HEK293 (cell line): Measurements from ENCODE around the gene GADD45GIP1.
"Not testable (repeated sequence)": the region's sequence is repeated elsewhere in the genome, so short reads cannot be mapped to it uniquely, and the experiment has no call there.

ENCODE experiments used
- HOXD13 ChIP-seq: sonication (generic); formaldehyde crosslinking; IDR thresholded peaks from 2 replicates; pipeline ENCODE4 v1.8.0; 2022; ENCODE audit warnings: missing genetic modification reagents, borderline replicate concordance
- SP2 ChIP-seq: fragments of 450-650 bp; formaldehyde crosslinking; IDR thresholded peaks from 2 replicates; pipeline ENCODE4 v1.5.1; 2016; ENCODE audit warnings: missing biosample characterization, missing genetic modification characterization
- YY1 ChIP-seq: fragments of 450-650 bp; formaldehyde crosslinking; IDR thresholded peaks from 2 replicates; pipeline ENCODE4 v1.5.1; 2018; ENCODE audit warnings: missing biosample characterization, missing genetic modification characterization
- ZNF112 ChIP-seq: fragments of 450-650 bp; formaldehyde crosslinking; IDR thresholded peaks from 2 replicates; pipeline ENCODE4 v1.5.0; 2017; ENCODE audit warnings: missing biosample characterization, missing genetic modification characterization
- ZNF121 ChIP-seq: fragments of 450-650 bp; formaldehyde crosslinking; IDR thresholded peaks from 2 replicates; pipeline ENCODE4 v1.5.1; 2016; ENCODE audit warnings: missing biosample characterization, missing genetic modification characterization
- ZNF366 ChIP-seq: fragments of 450-650 bp; formaldehyde crosslinking; conservative IDR thresholded peaks from 2 replicates; pipeline ENCODE4 v1.5.1; 2016; ENCODE audit warnings: missing biosample characterization, missing genetic modification characterization
- ZNF707 ChIP-seq: fragments of 450-650 bp; formaldehyde crosslinking; IDR thresholded peaks from 2 replicates; pipeline ENCODE4 v1.5.1; 2016; ENCODE audit warnings: missing biosample characterization, missing genetic modification characterization
- TF ChIP-seq, protein P1 (sequence below): fragments of 450-650 bp; formaldehyde crosslinking; IDR thresholded peaks from 2 replicates; pipeline ENCODE4 v1.5.1; 2016; ENCODE audit warnings: missing biosample characterization, missing genetic modification characterization

DNA sequence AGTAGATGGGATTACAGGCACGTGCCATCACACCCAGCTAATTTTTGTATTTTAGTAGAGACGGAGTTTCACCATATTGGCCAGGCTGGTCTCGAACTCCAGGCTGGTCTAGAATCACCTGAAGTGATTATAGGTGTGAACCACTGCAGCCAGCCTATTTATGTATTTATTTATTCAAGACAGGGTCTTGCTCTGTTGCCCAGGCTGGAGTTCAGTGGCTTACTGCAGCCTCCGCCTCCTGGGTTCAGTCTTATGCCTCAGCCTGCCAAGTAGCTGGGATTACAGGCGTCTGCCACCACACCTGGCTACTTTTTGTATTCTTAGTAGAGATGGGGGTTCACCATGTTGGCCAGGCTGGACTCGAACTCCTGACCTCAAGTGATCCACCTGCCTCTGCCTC lies 5.0 kb downstream of the GADD45GIP1 start:
- TF ChIP-seq HOXD13 (CRISPR knock-in tag); ZNF707 (tag by site-specific recombination); ZNF366 (tag by site-specific recombination); SP2 (tag by site-specific recombination); YY1 (tag by site-specific recombination); ZNF112 (tag by site-specific recombination): not testable (repeated sequence)
- TF ChIP-seq ZNF121 (tag by site-specific recombination) = peak; percentile 97
- TF ChIP-seq, protein P1, sequence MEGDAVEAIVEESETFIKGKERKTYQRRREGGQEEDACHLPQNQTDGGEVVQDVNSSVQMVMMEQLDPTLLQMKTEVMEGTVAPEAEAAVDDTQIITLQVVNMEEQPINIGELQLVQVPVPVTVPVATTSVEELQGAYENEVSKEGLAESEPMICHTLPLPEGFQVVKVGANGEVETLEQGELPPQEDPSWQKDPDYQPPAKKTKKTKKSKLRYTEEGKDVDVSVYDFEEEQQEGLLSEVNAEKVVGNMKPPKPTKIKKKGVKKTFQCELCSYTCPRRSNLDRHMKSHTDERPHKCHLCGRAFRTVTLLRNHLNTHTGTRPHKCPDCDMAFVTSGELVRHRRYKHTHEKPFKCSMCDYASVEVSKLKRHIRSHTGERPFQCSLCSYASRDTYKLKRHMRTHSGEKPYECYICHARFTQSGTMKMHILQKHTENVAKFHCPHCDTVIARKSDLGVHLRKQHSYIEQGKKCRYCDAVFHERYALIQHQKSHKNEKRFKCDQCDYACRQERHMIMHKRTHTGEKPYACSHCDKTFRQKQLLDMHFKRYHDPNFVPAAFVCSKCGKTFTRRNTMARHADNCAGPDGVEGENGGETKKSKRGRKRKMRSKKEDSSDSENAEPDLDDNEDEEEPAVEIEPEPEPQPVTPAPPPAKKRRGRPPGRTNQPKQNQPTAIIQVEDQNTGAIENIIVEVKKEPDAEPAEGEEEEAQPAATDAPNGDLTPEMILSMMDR (tag by site-specific recombination) = not testable (repeated sequence)
